HCT116 (cell line): Measurements from ENCODE around the gene NFATC1. TPM values are rescaled to one million over a fixed set of nuclear protein-coding genes. Genes with fewer than 3 reads are reported as not detected.

ENCODE experiments used
- ATAC-seq: fragments of 200-7000 bp; cut with Tn5 transposase; 2 replicates; pipeline ENCODE4 v1.9.1; 2020; ENCODE audit warnings: mild to moderate bottlenecking, moderate library complexity
- BruUV-seq: library from RNA; stranded (reverse); fragments of 400-500 nt; replicated peaks from 2 replicates; lab custom pipeline; 2021; lab: Mats Ljungman, UMichigan
- CTCF ChIA-PET: fragments of 300-600 bp; sonication (Branson Sonifier 250); formaldehyde crosslinking; loops from one replicate; lab custom pipeline; 2021; ENCODE audit warnings: antibody characterized with exemption; lab: Charles Lee
- POLR2A ChIA-PET: fragments of 300-600, 350-600 bp; sonication (Branson Sonifier 250); formaldehyde crosslinking; loops from one replicate; lab custom pipeline; 2021; ENCODE audit warnings: antibody characterized with exemption; lab: Charles Lee
- RAD21 ChIA-PET, 2 experiments: fragments of 300-600 bp; sonication (Branson Sonifier 250); formaldehyde crosslinking; loops; one replicate each; lab custom pipeline; 2023; ENCODE audit warnings: low total read pairs in 2 of 2; ENCODE audit not compliant: uncharacterized antibody in 2 of 2, unreplicated experiment in 2 of 2, low non-redundant PET in 1 of 2; lab: Charles Lee
- DNase-seq: peaks from one replicate; pipeline ENCODE4 v3.0.0-alpha.2; 2010; ENCODE audit warnings: low read depth, low spot score
- H2AFZ ChIP-seq: fragments of 200-600 bp; shearing (Covaris generic), sonication (generic); 2 replicates; pipeline ENCODE4 v1.6.1; 2017; ENCODE audit warnings: low read depth, mixed run types, mixed read lengths, antibody characterized with exemption, low read length; ENCODE audit not compliant: poor library complexity, severe bottlenecking
- H3K27ac ChIP-seq: 2 replicates; pipeline ENCODE4 v1.5.1; 2012; ENCODE audit warnings: low read depth, low read length
- H3K27me3 ChIP-seq: fragments of 200-600 bp; sonication (generic); 2 replicates; pipeline ENCODE4 v1.6.1; 2016; ENCODE audit warnings: mixed run types, low read length, mixed read lengths; ENCODE audit not compliant: insufficient read depth
- H3K36me3 ChIP-seq, 2 experiments: fragments of 200-500 bp in 1 of 2; fragments of 200-600 bp in 1 of 2; sonication (Bioruptor generic) in 1 of 2; sonication (generic) in 1 of 2; 2 replicates each; pipeline versions ENCODE4 v1.5.1 to v1.6.1; 2014 to 2016; ENCODE audit warnings: low read length in 2 of 2, inconsistent platforms in 1 of 2, mixed read lengths in 1 of 2, mixed run types in 1 of 2; ENCODE audit not compliant: insufficient read depth in 2 of 2, control insufficient read depth in 1 of 2
- H3K4me1 ChIP-seq, 2 experiments: fragments of 200-600 bp in 1 of 2; sonication (generic) in 1 of 2; 2 replicates each; pipeline versions ENCODE4 v1.5.1 to v1.6.1; 2012 to 2017; ENCODE audit warnings: low read length in 2 of 2, inconsistent platforms in 1 of 2, mild to moderate bottlenecking in 1 of 2, mixed read lengths in 1 of 2, mixed run types in 1 of 2, moderate library complexity in 1 of 2; ENCODE audit not compliant: insufficient read depth in 2 of 2, control insufficient read depth in 1 of 2
- H3K4me2 ChIP-seq: fragments of 200-600 bp; sonication (generic); 2 replicates; pipeline ENCODE4 v1.6.1; 2017; ENCODE audit warnings: mixed run types, low read length, mixed read lengths
- H3K4me3 ChIP-seq, 2 experiments: fragments of 200-600 bp in 1 of 2; sonication (generic) in 1 of 2; replicated peaks in 1 of 2; 2 replicates each; pipeline ENCODE4 v1.5.1; 2011 to 2016; ENCODE audit warnings: low read length in 2 of 2, control low read depth in 1 of 2, low read depth in 1 of 2, mild to moderate bottlenecking in 1 of 2, mixed read lengths in 1 of 2, mixed run types in 1 of 2
- H3K79me2 ChIP-seq: fragments of 200-600 bp; sonication (generic); 2 replicates; pipeline ENCODE4 v1.6.1; 2017; ENCODE audit warnings: mild to moderate bottlenecking, mixed run types, low read length, moderate library complexity, mixed read lengths; ENCODE audit not compliant: insufficient read depth
- H3K9ac ChIP-seq: fragments of 200-600 bp; sonication (generic); 2 replicates; pipeline ENCODE4 v1.6.1; 2016; ENCODE audit warnings: low read length, mixed read lengths
- H3K9me2 ChIP-seq: fragments of 200-600 bp; sonication (generic), shearing (Covaris generic); 2 replicates; pipeline ENCODE4 v1.6.1; 2017; ENCODE audit warnings: mixed run types, mild to moderate bottlenecking, moderate library complexity; ENCODE audit not compliant: insufficient read depth
- H3K9me3 ChIP-seq, 2 experiments: fragments of 200-500 bp in 1 of 2; fragments of 200-600 bp in 1 of 2; sonication (Bioruptor generic) in 1 of 2; sonication (generic) in 1 of 2; 2 replicates each; pipeline ENCODE4 v1.6.1; 2014 to 2017; ENCODE audit warnings: low read length in 2 of 2, mixed read lengths in 2 of 2, inconsistent platforms in 1 of 2, low read depth in 1 of 2, mild to moderate bottlenecking in 1 of 2, mixed run types in 1 of 2, moderate library complexity in 1 of 2; ENCODE audit not compliant: control insufficient read depth in 1 of 2, insufficient read depth in 1 of 2
- H4K20me1 ChIP-seq: fragments of 200-600 bp; sonication (generic), shearing (Covaris generic); 2 replicates; pipeline ENCODE4 v1.6.1; 2017; ENCODE audit warnings: mixed run types, mild to moderate bottlenecking, moderate library complexity; ENCODE audit not compliant: insufficient read depth
- ATF3 ChIP-seq: IDR thresholded peaks from 2 replicates; pipeline ENCODE4 v1.6.1; 2012
- CBX3 ChIP-seq: IDR thresholded peaks from 2 replicates; pipeline ENCODE4 v1.6.1; 2012; ENCODE audit warnings: low read depth
- CEBPB ChIP-seq: IDR thresholded peaks from 2 replicates; pipeline ENCODE4 v1.6.1; 2012; ENCODE audit warnings: low read depth
- CTCF ChIP-seq, 3 experiments: fragments of 200-600 bp in 1 of 3; sonication (generic) in 1 of 3; IDR thresholded peaks in 2 of 3; conservative IDR thresholded peaks in 1 of 3; 2 replicates each; pipeline ENCODE4 v1.5.1; 2012 to 2017; ENCODE audit warnings: low read depth in 2 of 3, low read length in 2 of 3, antibody characterized with exemption in 1 of 3, borderline replicate concordance in 1 of 3, control low read depth in 1 of 3, mild to moderate bottlenecking in 1 of 3, mixed read lengths in 1 of 3, mixed run types in 1 of 3, moderate library complexity in 1 of 3; ENCODE audit not compliant: insufficient read depth in 1 of 3
- EGR1 ChIP-seq: IDR thresholded peaks from 2 replicates; pipeline ENCODE4 v1.6.1; 2012; ENCODE audit warnings: low read depth
- EZH2 ChIP-seq: fragments of 200-600 bp; sonication (generic); IDR thresholded peaks from 2 replicates; pipeline ENCODE4 v1.6.1; 2017; ENCODE audit warnings: antibody characterized with exemption, mixed run types
- EZH2phosphoT487 ChIP-seq: fragments of 200-600 bp; IDR thresholded peaks from 2 replicates; pipeline ENCODE4 v1.6.1; 2018; ENCODE audit warnings: antibody characterized with exemption, borderline replicate concordance
- MAX ChIP-seq: IDR thresholded peaks from 2 replicates; pipeline ENCODE4 v1.6.1; 2012
- RAD21 ChIP-seq: IDR thresholded peaks from 2 replicates; pipeline ENCODE4 v1.6.1; 2012; ENCODE audit warnings: low read depth, mild to moderate bottlenecking
- REST ChIP-seq: IDR thresholded peaks from 2 replicates; pipeline ENCODE4 v1.6.1; 2012; ENCODE audit warnings: low read depth
- SIN3A ChIP-seq: IDR thresholded peaks from 2 replicates; pipeline ENCODE4 v1.6.1; 2012; ENCODE audit warnings: low read depth
- SP1 ChIP-seq: IDR thresholded peaks from 2 replicates; pipeline ENCODE4 v1.6.1; 2012; ENCODE audit warnings: low read depth
- ZFX ChIP-seq: fragments of 450-650 bp; IDR thresholded peaks from 2 replicates; pipeline ENCODE4 v1.6.1; 2017
- ZNF274 ChIP-seq: fragments of 200-500 bp; sonication (Bioruptor generic); IDR thresholded peaks from 2 replicates; pipeline ENCODE4 v1.6.1; 2014; ENCODE audit warnings: mild to moderate bottlenecking, low read depth, low read length, inconsistent platforms
- intact Hi-C: fragments of 100-400 bp; cut with micrococcal nuclease; formaldehyde crosslinking; loops from 2 replicates; pipeline ENCODE4 v1.10.0; 2022
- total RNA-seq: library from RNA; stranded (reverse); gene quantifications from one replicate; pipeline ENCODE4 v1.2.1, GENCODE V29; 2021; ENCODE audit not compliant: unreplicated experiment

The NFATC1 gene
- total RNA-seq, 1 experiment from 2014 or later, result 20.8 TPM

- no peaks in the 10 kb centered on the region for H4K20me1 ChIP-seq
- no peaks in the 10 kb centered on the region for H3K9me2 ChIP-seq
- no peak overlapping the region for H2AFZ ChIP-seq
- intact Hi-C loops, result no loop called here
- no peaks in the 10 kb centered on the region for H3K27me3 ChIP-seq
- H3K27ac ChIP-seq, result no peak overlapping the region
- no TSS peak for BruUV-seq
- no peak for DNase-seq
- no peak overlapping the region for H3K4me2 ChIP-seq
- ATAC-seq, result no peak
- H3K9me3 ChIP-seq, result no peaks in the 10 kb centered on the region
- POLR2A ChIA-PET, result no interaction called here
- no peak overlapping the region for H3K9ac ChIP-seq
- RAD21 ChIA-PET, result no interaction called here
- H3K36me3 ChIP-seq, result no peaks in the 10 kb centered on the region
- TF ChIP-seq ZFX, result no peak
- no peak for TF ChIP-seq SP1
- no peak for TF ChIP-seq EGR1
- TF ChIP-seq CBX3, result no peak
- TF ChIP-seq ATF3, result no peak
- no peak for TF ChIP-seq RAD21
- TF ChIP-seq SIN3A, result no peak
- no peak for TF ChIP-seq CTCF (IDR thresholded peaks at IDR 0.05 in 2 of 3, conservative IDR thresholded peaks at IDR 0.05 in 1 of 3; ENCODE audit: borderline replicate concordance in 1 of 3, insufficient read depth in 1 of 3, low read depth in 2 of 3, low read length in 2 of 3)
- no peak for TF ChIP-seq EZH2
- TF ChIP-seq REST, result no peak
- TF ChIP-seq CEBPB, result no peak
- no peak for TF ChIP-seq MAX
- TF ChIP-seq ZNF274, result no peak
- no peak for TF ChIP-seq EZH2phosphoT487
- H3K79me2 ChIP-seq, result no peaks in the 10 kb centered on the region
- H3K4me3 ChIP-seq, result no peak overlapping the region
- no peaks in the 10 kb centered on the region for H3K4me1 ChIP-seq
- CTCF ChIA-PET, result no interaction called here
These were observed 27.0 kb upstream of the NFATC1 start for GRCh38 chr18:79368681-79369080.
